GOT3 (cell line): Measurements from ENCODE around the gene MTF2.
"Not testable (repeated sequence)": the region's sequence is repeated elsewhere in the genome, so short reads cannot be mapped to it uniquely, and the experiment has no call there.

ENCODE experiments used
- DNase-seq: peaks from one replicate; lab custom pipeline; 2025; ENCODE audit warnings: mixed read lengths; lab: John Stamatoyannopoulos, UW

The MTF2 gene

GRCh38 chr1:93078986-93079654 is at the start of gene MTF2:
Gene MTF2 (plus strand): TSS chr1:93079283. CDS start chr1:93079527, 244 bp downstream.
- peak; percentile 64 for DNase-seq

GRCh38 chr1:93029317-93029716 is 49.8 kb upstream of the MTF2 start:
- no peak for DNase-seq

- DNase-seq: not testable (repeated sequence)
These were observed 48.9 kb upstream of the MTF2 start for GRCh38 chr1:93030191-93030590.

- DNase-seq: no peak
These were observed 47.4 kb upstream of the MTF2 start for GRCh38 chr1:93031711-93032110.

GRCh38 chr1:93033029-93033428 is 46.1 kb upstream of the MTF2 start:
- DNase-seq: no peak

GRCh38 chr1:93033785-93034184 is 45.3 kb upstream of the MTF2 start:
- DNase-seq: no peak

- no peak for DNase-seq
These were observed 44.7 kb upstream of the MTF2 start for GRCh38 chr1:93034397-93034796.

- DNase-seq: no peak
These were observed 42.4 kb upstream of the MTF2 start for GRCh38 chr1:93036672-93037071.

- no peak for DNase-seq
These were observed 36.7 kb upstream of the MTF2 start for GRCh38 chr1:93042187-93043056.

GRCh38 chr1:93043057-93043557 is 36.0 kb upstream of the MTF2 start:
- no peak for DNase-seq

- DNase-seq: no peak
These were observed 31.5 kb upstream of the MTF2 start for GRCh38 chr1:93047618-93048017.

GRCh38 chr1:93051961-93052360 is 27.1 kb upstream of the MTF2 start:
- DNase-seq: no peak

GRCh38 chr1:93056214-93056613 is 22.9 kb upstream of the MTF2 start:
- no peak for DNase-seq

GRCh38 chr1:93056649-93057048 is 22.4 kb upstream of the MTF2 start:
- DNase-seq: no peak

GRCh38 chr1:93061895-93062792 is 16.9 kb upstream of the MTF2 start:
- no peak for DNase-seq

- DNase-seq: no peak
These were observed 2.8 kb upstream of the MTF2 start for GRCh38 chr1:93076268-93076667.

GRCh38 chr1:93078203-93078602 is 880 bp upstream of the MTF2 start:
- no peak for DNase-seq

- no peak for DNase-seq
These were observed 471 bp upstream of the MTF2 start for GRCh38 chr1:93078638-93078985.

GRCh38 chr1:93079685-93080141 is 630 bp downstream of the MTF2 start:
- DNase-seq: no peak

- no peak for DNase-seq
These were observed 1.2 kb downstream of the MTF2 start for GRCh38 chr1:93080179-93080823.

- DNase-seq: no peak
These were observed 2.6 kb downstream of the MTF2 start for GRCh38 chr1:93081716-93082115.

GRCh38 chr1:93082313-93082712 is 3.2 kb downstream of the MTF2 start:
- no peak for DNase-seq
